IMR-90 (cell line): ENCODE data around the gene FLYWCH1. TPM values are rescaled to one million over a fixed set of nuclear protein-coding genes. Genes with fewer than 3 reads are reported as not detected.

Experiments used
- ATAC-seq: fragments of 200-7000 bp; cut with Tn5 transposase; 2 replicates; pipeline ENCODE4 v1.9.1; 2020; ENCODE audit warnings: low read depth, mild to moderate bottlenecking, moderate library complexity
- BruUV-seq: library from RNA; stranded (reverse); fragments of 400-500 nt; replicated peaks from 2 replicates; lab custom pipeline; 2021; lab: Mats Ljungman, UMichigan
- CTCF ChIA-PET: fragments of 300-600 bp; formaldehyde crosslinking; extraction: SDS; loops from one replicate; lab custom pipeline; 2021; ENCODE audit warnings: antibody characterized with exemption; lab: Yijun Ruan, JAX
- POLR2A ChIA-PET: fragments of 300-600 bp; sonication (Branson Sonifier 250); formaldehyde crosslinking; loops from one replicate; lab custom pipeline; 2022; ENCODE audit warnings: antibody characterized with exemption; ENCODE audit not compliant: unreplicated experiment; lab: Charles Lee
- DNase-seq: peaks from one replicate; pipeline ENCODE4 v3.0.0; 2013
- H2AFZ ChIP-seq: replicated peaks from 2 replicates; pipeline ENCODE3; 2013; ENCODE audit warnings: low read length, mild to moderate bottlenecking; ENCODE audit not compliant: poor library complexity
- H2AK5ac ChIP-seq: 2 replicates; pipeline ENCODE4 v1.6.1; 2013; ENCODE audit warnings: low read depth, low read length, inconsistent platforms
- H2AK9ac ChIP-seq: replicated peaks from 2 replicates; pipeline ENCODE3; 2013; ENCODE audit warnings: mild to moderate bottlenecking, low read depth, low read length, moderate library complexity; ENCODE audit not compliant: poor library complexity
- H2BK120ac ChIP-seq: 2 replicates; pipeline ENCODE4 v1.6.1; 2013; ENCODE audit warnings: low read depth, low read length, inconsistent platforms
- H2BK15ac ChIP-seq: 3 replicates; pipeline ENCODE4 v1.6.1; 2013; ENCODE audit warnings: low read depth, low read length, inconsistent platforms
- H2BK20ac ChIP-seq: 2 replicates; pipeline ENCODE4 v1.6.1; 2013; ENCODE audit warnings: low read depth, mild to moderate bottlenecking, inconsistent platforms, low read length, moderate library complexity
- H2BK5ac ChIP-seq: 2 replicates; pipeline ENCODE4 v1.6.1; 2013; ENCODE audit warnings: mild to moderate bottlenecking, low read depth, low read length, inconsistent platforms; ENCODE audit not compliant: poor library complexity, severe bottlenecking
- H3K14ac ChIP-seq: replicated peaks from 2 replicates; pipeline ENCODE4 v1.6.1; 2013; ENCODE audit warnings: low read depth, low read length, inconsistent platforms
- H3K18ac ChIP-seq: 2 replicates; pipeline ENCODE4 v1.6.1; 2013; ENCODE audit warnings: low read depth, low read length, control low read depth
- H3K23ac ChIP-seq: 2 replicates; pipeline ENCODE4 v1.6.1; 2013; ENCODE audit warnings: low read depth, low read length, inconsistent platforms
- H3K27ac ChIP-seq: 2 replicates; pipeline ENCODE4 v1.5.1; 2013; ENCODE audit warnings: mild to moderate bottlenecking, control low read depth, low read length; ENCODE audit not compliant: insufficient read depth
- H3K27me3 ChIP-seq: 2 replicates; pipeline ENCODE4 v1.6.1; 2013; ENCODE audit warnings: low read length; ENCODE audit not compliant: control insufficient read depth, insufficient read depth
- H3K36me3 ChIP-seq: 2 replicates; pipeline ENCODE4 v1.6.1; 2013; ENCODE audit warnings: low read length, mixed read lengths; ENCODE audit not compliant: control insufficient read depth, insufficient read depth
- H3K4ac ChIP-seq: 2 replicates; pipeline ENCODE4 v1.6.1; 2013; ENCODE audit warnings: low read depth, low read length, inconsistent platforms
- H3K4me1 ChIP-seq: 2 replicates; pipeline ENCODE4 v1.6.1; 2013; ENCODE audit warnings: low read length, mixed read lengths; ENCODE audit not compliant: control insufficient read depth, insufficient read depth
- H3K4me2 ChIP-seq: 2 replicates; pipeline ENCODE4 v1.6.1; 2013; ENCODE audit warnings: low read depth, mild to moderate bottlenecking, control low read depth, low read length, moderate library complexity
- H3K4me3 ChIP-seq: 2 replicates; pipeline ENCODE4 v1.5.1; 2013; ENCODE audit warnings: low read depth, mild to moderate bottlenecking, control low read depth, low read length, moderate library complexity; ENCODE audit not compliant: insufficient read depth
- H3K56ac ChIP-seq: 2 replicates; pipeline ENCODE4 v1.6.1; 2013; ENCODE audit warnings: low read length, inconsistent platforms; ENCODE audit not compliant: insufficient read depth; ENCODE audit errors: extremely low read depth
- H3K79me1 ChIP-seq, 2 experiments: 2 replicates each; pipeline ENCODE4 v1.6.1; 2013; ENCODE audit warnings: low read length in 2 of 2, inconsistent platforms in 1 of 2, low read depth in 1 of 2
- H3K9ac ChIP-seq: 2 replicates; pipeline ENCODE4 v1.6.1; 2013; ENCODE audit warnings: low read depth, low read length, control low read depth
- H3K9me1 ChIP-seq: 2 replicates; pipeline ENCODE4 v1.6.1; 2013; ENCODE audit warnings: low read length, inconsistent platforms; ENCODE audit not compliant: insufficient read depth
- H3K9me3 ChIP-seq: 2 replicates; pipeline ENCODE4 v1.6.1; 2013; ENCODE audit warnings: low read length; ENCODE audit not compliant: control insufficient read depth, insufficient read depth
- H4K20me1 ChIP-seq: 2 replicates; pipeline ENCODE4 v1.6.1; 2013; ENCODE audit warnings: low read length, inconsistent platforms; ENCODE audit not compliant: insufficient read depth
- H4K5ac ChIP-seq: 2 replicates; pipeline ENCODE4 v1.6.1; 2013; ENCODE audit warnings: mild to moderate bottlenecking, low read depth, low read length, control low read depth
- H4K8ac ChIP-seq, 2 experiments: 2 replicates each; pipeline ENCODE4 v1.6.1; 2013; ENCODE audit warnings: low read depth in 2 of 2, low read length in 2 of 2, control low read depth in 1 of 2, inconsistent platforms in 1 of 2
- H4K91ac ChIP-seq: 2 replicates; pipeline ENCODE4 v1.6.1; 2013; ENCODE audit warnings: low read depth, low read length, inconsistent platforms; ENCODE audit not compliant: insufficient read depth
- BHLHE40 ChIP-seq: fragments of 150-350 bp; IDR thresholded peaks from 2 replicates; pipeline ENCODE4 v1.6.1; 2016; ENCODE audit warnings: mild to moderate bottlenecking, low read depth, low read length
- CEBPB ChIP-seq: IDR thresholded peaks from 2 replicates; pipeline ENCODE4 v1.6.1; 2012; ENCODE audit warnings: low read depth, low read length, improper control_type of control experiment
- CHD1 ChIP-seq: IDR thresholded peaks from 2 replicates; pipeline ENCODE4 v1.6.1; 2012; ENCODE audit warnings: low read depth, low read length, improper control_type of control experiment
- CTCF ChIP-seq: conservative IDR thresholded peaks from 2 replicates; pipeline ENCODE4 v1.5.1; 2012; ENCODE audit warnings: mild to moderate bottlenecking, low read depth, low read length, improper control_type of control experiment
- FOS ChIP-seq: fragments of 150-350 bp; IDR thresholded peaks from 2 replicates; pipeline ENCODE4 v1.6.1; 2016; ENCODE audit warnings: low read depth, low read length
- MAFK ChIP-seq: IDR thresholded peaks from 2 replicates; pipeline ENCODE4 v1.6.1; 2012; ENCODE audit warnings: low read depth, low read length, improper control_type of control experiment
- MAZ ChIP-seq: IDR thresholded peaks from 2 replicates; pipeline ENCODE4 v1.6.1; 2012; ENCODE audit warnings: low read depth, mild to moderate bottlenecking, low read length, improper control_type of control experiment, moderate library complexity, borderline replicate concordance
- MXI1 ChIP-seq: IDR thresholded peaks from 2 replicates; pipeline ENCODE4 v1.6.1; 2012; ENCODE audit warnings: low read depth, mild to moderate bottlenecking, low read length, moderate library complexity, borderline replicate concordance
- NFE2L2 ChIP-seq: fragments of 150-350 bp; IDR thresholded peaks from 2 replicates; pipeline ENCODE4 v1.6.1; 2016; ENCODE audit warnings: low read depth, mild to moderate bottlenecking, low read length
- POLR2A ChIP-seq: IDR thresholded peaks from 2 replicates; pipeline ENCODE4 v1.6.1; 2012; ENCODE audit warnings: mild to moderate bottlenecking, low read depth, low read length
- RAD21 ChIP-seq: IDR thresholded peaks from 2 replicates; pipeline ENCODE4 v1.6.1; 2012; ENCODE audit warnings: low read length, improper control_type of control experiment
- RCOR1 ChIP-seq: IDR thresholded peaks from 2 replicates; pipeline ENCODE4 v1.6.1; 2012; ENCODE audit warnings: mild to moderate bottlenecking, low read length, improper control_type of control experiment; ENCODE audit not compliant: insufficient replicate concordance
- RFX5 ChIP-seq: IDR thresholded peaks from 2 replicates; pipeline ENCODE4 v1.8.0; 2012; ENCODE audit warnings: low read depth, mild to moderate bottlenecking, low read length, moderate library complexity
- SMC3 ChIP-seq: fragments of 150-350 bp; IDR thresholded peaks from 2 replicates; pipeline ENCODE4 v1.6.1; 2016; ENCODE audit warnings: low read depth, mild to moderate bottlenecking, antibody characterized with exemption, low read length, moderate library complexity
- USF2 ChIP-seq: fragments of 150-350 bp; IDR thresholded peaks from 2 replicates; pipeline ENCODE4 v1.6.1; 2017; ENCODE audit warnings: mild to moderate bottlenecking, antibody characterized with exemption, low read length, low read depth
- WGBS, 2 experiments: methylation state at CpG; one replicate each; pipeline versions ENCODE4 v1.1.5 to v1.1.7; 2013; ENCODE audit warnings: missing lambda C conversion rate in 2 of 2; ENCODE audit not compliant: insufficient read length in 1 of 2; ENCODE audit errors: extremely low coverage in 2 of 2; 5-methylcytosine and 5-hydroxymethylcytosine counted together
- dilution Hi-C: fragments of 300-500 bp; cut with HindIII; formaldehyde crosslinking; loops from one replicate; pipeline ENCODE4 v1.14.3; 2018; ENCODE audit warnings: low sequenced_read_pairs; ENCODE audit not compliant: unreplicated experiment
- in situ Hi-C: fragments of 300-500 bp; cut with MboI; formaldehyde crosslinking; loops from 3 replicates; pipeline ENCODE4 v1.14.3; 2019; ENCODE audit warnings: low sequenced_read_pairs, inconsistent platforms, mixed read lengths
- intact Hi-C: fragments of 100-400 bp; cut with micrococcal nuclease; formaldehyde crosslinking; loops from 2 replicates; pipeline ENCODE4 v1.10.0; 2022
- polyA plus RNA-seq, 3 experiments: library from polyadenylated mRNA; depleted of rRNA; stranded (reverse); fragments of >200 nt; gene quantifications; 2 replicates each; pipeline ENCODE4 v1.2.3, GENCODE V29; 2012; ENCODE audit warnings: low replicate concordance in 1 of 3
- total RNA-seq: library from RNA; depleted of rRNA; stranded (reverse); fragments of >200 nt; gene quantifications from 2 replicates; pipeline ENCODE4 v1.2.3, GENCODE V29; 2012
- TF ChIP-seq, protein P1 (sequence below): fragments of 150-350 bp; IDR thresholded peaks from 2 replicates; pipeline ENCODE4 v1.6.1; 2016; ENCODE audit warnings: low read depth, mild to moderate bottlenecking, low read length, moderate library complexity, borderline replicate concordance

The FLYWCH1 gene
- total and polyA plus RNA-seq, 2 of the 4 experiments (the other 2 are of a cell fraction), result 14.3 to 25.2 TPM

- H4K8ac ChIP-seq, result no peak overlapping the region
- no peak overlapping the region for H3K23ac ChIP-seq
- H3K9me1 ChIP-seq, result peaks cover 8% of the 10 kb centered on the region
- no TSS peak for BruUV-seq
- ChIA-PET POLR2A (no interaction called here), CTCF (no interaction called here)
- dilution Hi-C loops, result no loop called here
- H3K36me3 ChIP-seq, result peaks cover 2% of the 10 kb centered on the region; the same call in 1 of the 2 replicates
- H2BK5ac ChIP-seq, result no peak overlapping the region
- H3K79me1 ChIP-seq, result peaks cover 19 to 29% of the 10 kb centered on the region in 2 experiments
- H3K14ac ChIP-seq, result no peak overlapping the region
- no peak overlapping the region for H2BK20ac ChIP-seq
- no peak overlapping the region for H3K4me2 ChIP-seq
- no peak overlapping the region for H3K4me3 ChIP-seq
- in situ Hi-C loops, result no loop called here
- no peak overlapping the region for H3K27ac ChIP-seq
- H3K9ac ChIP-seq, result no peak overlapping the region
- no peak overlapping the region for H3K18ac ChIP-seq
- 90% methylated on average over 6 of the region's 28 CpGs; no CpG with 5 or more reads in 1 of the 2 experiments for WGBS, 2 experiments
- DNase-seq, result no peak
- no peak overlapping the region for H2AK5ac ChIP-seq
- no peaks in the 10 kb centered on the region for H3K27me3 ChIP-seq
- H3K4ac ChIP-seq, result no peak overlapping the region
- intact Hi-C loops, result no loop called here
- H2BK120ac ChIP-seq, result no peak overlapping the region
- no peak overlapping the region for H4K91ac ChIP-seq
- no peak overlapping the region for H2BK15ac ChIP-seq
- TF ChIP-seq RCOR1 (no peak), BHLHE40 (no peak), FOS (no peak), USF2 (no peak), MXI1 (no peak), NFE2L2 (no peak), CHD1 (no peak), MAZ (no peak), SMC3 (no peak), POLR2A (no peak), RAD21 (no peak), MAFK (no peak), CTCF (no peak), CEBPB (no peak), RFX5 (no peak)
- TF ChIP-seq, protein P1, sequence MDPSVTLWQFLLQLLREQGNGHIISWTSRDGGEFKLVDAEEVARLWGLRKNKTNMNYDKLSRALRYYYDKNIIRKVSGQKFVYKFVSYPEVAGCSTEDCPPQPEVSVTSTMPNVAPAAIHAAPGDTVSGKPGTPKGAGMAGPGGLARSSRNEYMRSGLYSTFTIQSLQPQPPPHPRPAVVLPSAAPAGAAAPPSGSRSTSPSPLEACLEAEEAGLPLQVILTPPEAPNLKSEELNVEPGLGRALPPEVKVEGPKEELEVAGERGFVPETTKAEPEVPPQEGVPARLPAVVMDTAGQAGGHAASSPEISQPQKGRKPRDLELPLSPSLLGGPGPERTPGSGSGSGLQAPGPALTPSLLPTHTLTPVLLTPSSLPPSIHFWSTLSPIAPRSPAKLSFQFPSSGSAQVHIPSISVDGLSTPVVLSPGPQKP, result no peak
- H3K4me1 ChIP-seq, result peaks cover under 1% of the 10 kb centered on the region; the same call in 1 of the 2 replicates
- peak overlapping the region; percentile 33 for H2AFZ ChIP-seq
- H2AK9ac ChIP-seq, result peak overlapping the region; percentile 42
- H4K20me1 ChIP-seq, result peaks cover 18% of the 10 kb centered on the region
- H4K5ac ChIP-seq, result no peak overlapping the region
- H3K56ac ChIP-seq, result no peak overlapping the region
- no peaks in the 10 kb centered on the region for H3K9me3 ChIP-seq
- no peak for ATAC-seq
Measured at GRCh38 chr16:2975161-2975795, 63.5 kb downstream of the FLYWCH1 start.
